SK-MEL-5 (cell line): ENCODE results near the gene EPDR1. TPM values are rescaled to one million over a fixed set of nuclear protein-coding genes. Genes with fewer than 3 reads are reported as not detected.

ENCODE experiments used
- DNase-seq: peaks from one replicate; pipeline ENCODE4 v3.0.0-alpha.2; 2016; ENCODE audit warnings: low read depth, low spot score
- in situ Hi-C: cut with HindIII; loops from 2 replicates; pipeline ENCODE4 v1.10.0; 2016; ENCODE audit warnings: low sequenced_read_pairs, high pct_unique_total_duplicates, low pct_unique_long_range_greater_than_20kb
- polyA plus RNA-seq, 2 experiments: library from polyadenylated mRNA; depleted of rRNA; stranded (reverse); fragments of >200 nt; gene quantifications; 2 replicates each; pipeline ENCODE4 v1.2.3, GENCODE V29; 2015
- total RNA-seq: library from RNA; depleted of rRNA; stranded (reverse); fragments of >200 nt; shearing (Covaris generic); gene quantifications from 2 replicates; pipeline ENCODE4 v1.2.3, GENCODE V29; 2014; rRNA removed

EPDR1 gene
- 38.7 and 42.3 TPM in 2 replicates for total RNA-seq
- polyA plus RNA-seq (2015; cell fraction: cytosol; rRNA removed), result 51.1 and 51.4 TPM in 2 replicates
- polyA plus RNA-seq (2015; cell fraction: nucleus; rRNA removed), result 7.6 and 9.4 TPM in 2 replicates

GRCh38 chr7:37920305-37920848, at the start of gene EPDR1:
TSS of gene EPDR1 (plus strand) at chr7:37920640. CDS start at chr7:37920940, 300 bp downstream.
- in situ Hi-C loops, result no loop called here

DNA sequence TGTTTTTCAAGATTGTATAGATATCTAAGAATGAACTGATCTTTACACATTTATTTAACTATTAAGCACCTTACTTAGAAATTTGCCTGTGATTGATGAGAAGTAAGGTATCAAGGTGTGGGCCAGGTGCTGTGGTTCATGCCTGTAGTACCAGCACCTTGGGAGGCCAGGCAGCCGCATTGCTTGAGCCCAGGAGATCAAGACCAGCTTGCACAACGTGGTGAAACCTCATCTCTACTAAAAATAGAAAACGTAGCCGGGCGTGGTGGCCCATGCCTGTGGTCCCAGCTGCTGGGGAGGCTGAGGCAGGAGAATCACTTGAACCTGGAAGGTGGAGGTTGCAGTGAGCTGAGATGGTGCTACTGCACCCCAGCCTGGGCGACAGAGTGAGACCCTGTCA, 38.4 kb upstream of the EPDR1 start:
- in situ Hi-C loops, result no loop called here

More at GRCh38 chr7:37920305-37920848, at the start of gene EPDR1:
- peak; percentile 83 for DNase-seq

DNA sequence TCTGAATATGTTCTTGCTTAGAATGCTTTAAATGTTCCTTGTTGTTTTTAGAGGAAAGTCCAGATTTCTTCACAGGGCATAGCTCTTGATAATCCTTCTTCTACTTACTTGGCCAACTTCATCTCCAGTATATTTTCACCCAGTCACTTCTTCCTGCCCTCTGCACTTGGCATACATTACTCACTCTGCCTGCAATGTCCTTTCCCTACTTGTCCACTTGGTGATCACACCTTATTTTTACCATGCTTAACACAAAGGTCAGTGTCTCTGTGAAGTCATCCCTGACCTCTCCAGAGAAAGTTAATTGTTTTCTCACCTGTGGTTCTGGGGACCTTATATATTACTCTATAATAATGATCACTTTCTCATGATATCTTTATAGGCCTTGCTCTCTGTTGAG, 27.1 kb upstream of the EPDR1 start:
- in situ Hi-C loops, result no loop called here
- DNase-seq, result no peak

More for the DNA sequence above, 38.4 kb upstream of the EPDR1 start:
- no peak for DNase-seq

- in situ Hi-C loops, result no loop called here
- no peak for DNase-seq
Measured at GRCh38 chr7:37894671-37895070, 25.8 kb upstream of the EPDR1 start.

DNA sequence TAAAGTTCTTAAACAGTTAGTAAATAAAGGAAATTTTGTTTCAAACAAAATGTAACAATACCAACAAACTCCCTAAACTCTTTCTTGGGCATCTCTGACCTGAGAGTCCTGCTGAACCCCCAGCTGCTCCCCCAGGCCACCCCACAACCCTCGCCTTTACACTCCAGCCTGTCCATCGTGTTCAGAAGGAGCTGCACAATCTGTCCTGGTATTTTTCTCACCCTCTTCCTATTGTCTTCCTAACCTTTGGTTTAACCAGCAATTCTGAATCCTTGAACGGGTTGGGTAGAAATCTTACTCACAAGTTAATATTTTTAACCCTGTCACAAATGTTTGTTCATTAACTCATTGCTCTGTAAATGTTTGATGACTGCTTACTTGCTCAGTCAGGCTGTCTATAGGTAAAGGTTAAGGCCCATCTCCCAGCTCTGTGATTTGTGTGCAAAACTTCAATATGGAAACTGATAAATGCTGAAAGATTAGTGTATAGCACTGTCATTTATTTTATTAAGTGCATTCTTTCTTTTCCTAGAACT, 20.7 kb upstream of the EPDR1 start:
- DNase-seq, result no peak
- in situ Hi-C loops, result no loop called here

- DNase-seq, result peak; percentile 71
- in situ Hi-C loops, result no loop called here
Measured at GRCh38 chr7:37901236-37901827, 19.1 kb upstream of the EPDR1 start.

- no peak for DNase-seq
- in situ Hi-C loops, result no loop called here
Measured at GRCh38 chr7:37901890-37902524, 18.4 kb upstream of the EPDR1 start.

- DNase-seq, result no peak
- in situ Hi-C loops, result no loop called here
Measured at GRCh38 chr7:37908221-37908788, 12.1 kb upstream of the EPDR1 start.

DNA sequence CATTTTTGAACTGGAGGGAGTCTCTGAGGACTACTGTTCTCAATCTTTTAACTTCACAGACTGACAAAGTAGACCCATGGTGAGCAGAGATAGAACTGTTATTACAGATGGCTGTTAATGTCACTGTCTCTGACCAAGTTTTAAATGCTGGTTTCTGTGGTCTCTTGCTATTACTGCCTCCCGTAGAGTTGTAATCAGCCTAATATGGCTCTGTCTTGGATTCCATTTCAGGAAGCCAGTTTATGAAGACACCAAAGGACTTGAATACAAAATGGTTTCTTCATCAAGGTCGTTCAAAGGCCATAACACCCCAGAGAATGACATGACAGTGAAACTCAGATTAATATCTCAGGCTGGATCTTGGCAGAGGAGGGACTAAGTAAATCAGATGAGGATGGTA, 7.7 kb upstream of the EPDR1 start:
- in situ Hi-C loops, result no loop called here
- DNase-seq, result no peak

- in situ Hi-C loops, result no loop called here
- DNase-seq, result no peak
Measured at GRCh38 chr7:37915438-37915837, 5.0 kb upstream of the EPDR1 start.

DNA sequence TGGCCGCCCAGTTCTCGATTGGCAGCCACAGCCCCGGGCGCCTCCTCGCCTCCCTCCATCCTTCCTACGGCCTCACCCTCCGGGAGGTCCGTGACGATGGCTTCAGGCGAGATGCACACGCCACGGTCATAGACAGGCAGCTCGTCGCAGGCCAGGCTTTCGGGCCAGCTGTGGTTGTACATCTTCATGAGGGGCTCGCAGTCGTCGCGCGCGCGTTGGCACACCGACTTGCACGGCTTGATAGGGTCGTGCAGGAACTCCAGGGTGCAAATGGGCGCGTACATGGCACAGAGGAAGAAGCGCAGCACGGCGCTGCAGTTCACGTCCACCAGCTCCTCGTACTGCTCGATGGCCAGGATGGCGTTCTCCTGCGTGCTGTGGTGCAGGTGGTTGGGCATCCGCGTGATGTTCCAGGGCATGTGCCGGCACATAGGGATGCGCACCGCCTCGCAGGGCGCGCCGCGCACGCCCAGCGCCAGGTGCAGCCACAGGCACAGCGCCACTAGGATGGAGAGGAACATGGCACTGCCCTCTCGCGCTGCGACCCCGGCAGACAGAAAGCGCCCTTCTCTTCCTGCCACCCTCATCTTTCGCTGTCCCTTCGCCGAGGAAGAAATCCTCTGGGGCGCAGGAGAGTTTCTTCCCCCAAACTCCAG, 4.3 kb upstream of the EPDR1 start:
- in situ Hi-C loops, result no loop called here
- no peak for DNase-seq

DNA sequence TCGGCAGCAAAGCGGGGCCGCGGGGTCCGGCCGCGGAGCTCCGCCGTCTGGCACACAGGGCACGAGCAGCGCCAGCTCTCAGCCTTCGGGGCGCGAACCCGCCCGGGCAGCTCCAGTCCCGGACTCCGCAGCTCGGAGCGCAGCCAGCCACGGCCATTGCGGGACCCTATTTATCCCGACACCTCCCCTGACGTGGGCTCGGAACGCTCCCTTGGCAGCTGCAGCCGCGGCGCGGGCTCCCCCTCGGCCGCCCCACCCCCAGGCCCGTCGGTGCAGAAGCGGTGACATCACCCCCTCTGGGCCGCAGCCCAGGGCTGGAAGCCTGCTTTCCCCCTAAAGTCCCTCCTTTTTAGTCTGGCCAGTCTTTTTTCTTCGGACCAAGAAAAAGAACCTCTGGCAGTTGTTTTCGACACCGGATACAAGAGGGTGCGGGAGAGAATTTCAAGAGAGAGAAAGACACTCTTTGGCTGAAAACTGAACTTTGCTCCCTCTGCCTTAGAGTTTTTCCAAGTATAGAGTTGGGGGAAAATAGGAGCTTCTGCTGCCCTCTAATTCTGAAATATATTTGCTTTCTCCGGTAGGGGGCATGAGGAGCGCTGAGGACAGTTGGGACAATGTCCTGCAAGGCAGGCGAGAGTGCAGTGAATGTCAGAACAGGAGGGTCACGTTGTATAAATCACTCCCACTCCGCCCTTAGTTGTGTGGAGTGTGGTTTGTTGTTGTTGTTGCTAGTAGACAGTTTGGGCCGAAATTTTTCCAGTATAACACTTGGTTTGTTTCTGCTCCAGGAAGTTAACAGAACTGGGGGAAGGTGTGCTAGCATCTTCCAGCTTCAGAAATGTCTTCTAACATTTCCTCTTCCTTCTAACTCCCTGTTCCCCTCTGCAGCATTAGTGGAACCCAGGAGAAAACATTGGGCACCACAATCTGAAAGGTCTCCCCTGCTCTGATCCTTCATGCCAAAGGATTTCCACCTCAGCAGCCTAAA, 3.5 kb upstream of the EPDR1 start, which contains the start of gene SFRP4:
Gene SFRP4, minus strand, starts transcription at position 145 of the 988 bp plus-strand sequence. CDS start 280 bp downstream, outside the sequence.
- in situ Hi-C loops, result no loop called here
- peak; percentile 84 for DNase-seq

- DNase-seq, result peak; percentile 54
- in situ Hi-C loops, result no loop called here
Measured at GRCh38 chr7:37918526-37918925, 1.9 kb upstream of the EPDR1 start.

DNA sequence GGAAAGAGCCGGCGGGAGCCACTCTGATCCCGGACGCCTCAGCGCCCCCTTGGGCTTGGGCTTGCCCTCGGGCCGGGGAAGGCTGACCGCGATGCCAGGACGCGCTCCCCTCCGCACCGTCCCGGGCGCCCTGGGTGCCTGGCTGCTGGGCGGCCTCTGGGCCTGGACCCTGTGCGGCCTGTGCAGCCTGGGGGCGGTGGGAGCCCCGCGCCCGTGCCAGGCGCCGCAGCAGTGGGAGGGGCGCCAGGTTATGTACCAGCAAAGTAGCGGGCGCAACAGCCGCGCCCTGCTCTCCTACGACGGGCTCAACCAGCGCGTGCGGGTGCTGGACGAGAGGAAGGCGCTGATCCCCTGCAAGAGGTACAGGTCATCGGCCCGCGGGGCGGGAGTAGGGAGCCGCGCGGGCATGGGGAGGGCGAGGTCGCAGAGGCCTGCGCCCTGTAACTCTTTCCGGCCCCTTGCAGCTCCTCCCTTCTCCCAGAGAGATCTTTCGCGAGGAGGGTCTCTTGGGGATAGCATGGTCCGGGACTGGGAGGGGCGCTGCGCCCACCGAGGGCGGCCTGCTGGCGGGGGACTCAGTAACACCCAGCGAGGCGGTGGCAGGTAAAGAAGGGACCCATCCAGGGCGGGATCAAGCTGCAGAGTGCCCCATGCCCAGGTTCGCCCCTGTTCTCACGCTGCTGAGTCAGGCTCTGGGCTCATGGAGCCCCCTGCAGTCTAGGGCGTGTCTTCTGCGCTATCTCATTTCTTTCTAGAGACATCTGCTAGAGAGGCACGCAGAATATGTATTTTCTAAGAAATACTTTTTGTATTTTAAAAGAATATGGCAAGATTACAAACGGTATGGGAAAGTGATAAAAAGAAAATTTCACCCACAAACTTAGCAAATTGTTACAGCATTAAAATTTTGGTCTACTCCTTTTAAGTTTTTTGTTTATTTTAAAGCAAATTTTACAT, 687 bp downstream of the EPDR1 start:
- in situ Hi-C loops, result no loop called here
- peak; percentile 54 for DNase-seq

DNA sequence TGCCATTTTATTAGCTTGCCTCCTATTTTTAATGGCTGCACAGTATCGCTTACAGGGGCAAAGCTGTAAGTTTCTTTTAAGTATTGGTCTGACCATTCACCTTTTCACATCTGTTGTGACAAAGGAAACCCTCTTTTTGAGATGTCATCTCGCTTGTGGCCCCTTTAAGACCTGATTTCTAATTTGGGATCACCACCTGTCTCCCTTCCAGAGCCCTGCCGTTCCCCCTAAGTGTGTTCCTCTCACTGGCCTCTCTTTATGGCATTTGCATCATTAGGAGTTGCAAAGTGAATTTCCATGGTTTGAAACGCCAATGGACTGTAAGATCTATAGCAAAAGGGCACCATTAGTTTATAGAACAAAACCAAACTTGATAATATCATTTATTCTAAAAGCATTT, 1.4 kb downstream of the EPDR1 start:
- DNase-seq, result no peak
- in situ Hi-C loops, result no loop called here

- DNase-seq, result no peak
- in situ Hi-C loops, result no loop called here
Measured at GRCh38 chr7:37923996-37924395, 3.6 kb downstream of the EPDR1 start.
